Vagina (tissue), 2 donors: ENCODE data around the gene KRTAP22-1. TPM values are rescaled to one million over a fixed set of nuclear protein-coding genes. Genes with fewer than 3 reads are reported as not detected.

ENCODE experiments used
- DNase-seq, 2 donors: peaks; one replicate each; pipeline ENCODE4 v3.0.0-alpha.2; 2017; ENCODE audit errors: extremely low spot score in 2 of 2
- H3K27ac ChIP-seq: fragments of 200-600 bp; sonication (generic); one replicate; pipeline ENCODE4 v1.5.1; 2019
- H3K27me3 ChIP-seq: fragments of 200-600 bp; sonication (generic); one replicate; pipeline ENCODE4 v1.5.1; 2019
- H3K36me3 ChIP-seq, 2 donors: fragments of 200-600 bp; sonication (generic); one replicate each; pipeline ENCODE4 v1.5.1; 2017 to 2019
- H3K4me1 ChIP-seq: fragments of 200-600 bp; sonication (generic); one replicate; pipeline ENCODE4 v1.5.1; 2019
- H3K4me3 ChIP-seq, 2 donors: fragments of 200-600 bp; sonication (generic); 1 replicate in 1 of 2; 2 replicates in 1 of 2; pipeline ENCODE4 v1.5.1; 2016 to 2019
- H3K9me3 ChIP-seq: fragments of 200-600 bp; sonication (generic); one replicate; pipeline ENCODE4 v1.5.1; 2019
- POLR2A ChIP-seq, 2 donors: fragments of 450-650 bp; IDR thresholded peaks; one replicate each; pipeline ENCODE4 v1.6.1; 2017; ENCODE audit warnings: antibody characterized with exemption in 2 of 2, mild to moderate bottlenecking in 2 of 2, moderate library complexity in 2 of 2
- POLR2AphosphoS5 ChIP-seq, 2 donors: sonication (generic); formaldehyde crosslinking; IDR thresholded peaks; one replicate each; pipeline ENCODE4 v1.9.0; 2017; ENCODE audit warnings: antibody characterized with exemption in 2 of 2, mild to moderate bottlenecking in 2 of 2, low read depth in 1 of 2; ENCODE audit not compliant: insufficient read depth in 1 of 2
- intact Hi-C: fragments of 100-400 bp; cut with DNase I; formaldehyde crosslinking; loops from one replicate; pipeline ENCODE4 v1.15.1; 2023
- total RNA-seq: library from RNA; depleted of rRNA; stranded (reverse); fragments of >200 nt; gene quantifications from one replicate; pipeline ENCODE4 v1.2.3, GENCODE V29; 2016
- TF ChIP-seq, protein P1 (sequence below), 3 experiments: fragments of 450-650 bp in 2 of 3; fragments of 200-600 bp in 1 of 3; sonication (generic) in 1 of 3; IDR thresholded peaks; one replicate each; pipeline ENCODE4 v1.5.1; 2017 to 2019; ENCODE audit warnings: antibody characterized with exemption in 3 of 3, mild to moderate bottlenecking in 2 of 3, moderate library complexity in 2 of 3

The KRTAP22-1 gene
- not detected for total RNA-seq

DNA sequence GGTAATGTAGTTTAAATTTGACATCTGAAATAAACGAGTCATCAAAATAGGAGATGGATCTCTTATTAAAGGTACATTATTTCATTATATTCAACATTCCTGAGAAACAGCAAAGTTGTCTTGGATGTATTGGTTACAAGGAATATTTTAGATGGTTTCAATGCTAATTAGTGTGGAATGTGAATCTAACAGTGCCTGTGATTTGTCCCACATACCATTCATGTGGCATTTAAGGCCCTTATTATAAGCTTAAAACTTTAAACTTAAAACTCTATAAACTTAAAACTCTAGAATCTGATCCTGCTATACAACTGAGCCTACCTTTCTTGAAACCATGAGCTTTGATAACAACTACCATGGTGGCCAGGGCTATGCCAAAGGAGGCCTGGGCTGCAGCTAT lies at the start of gene KRTAP22-1:
TSS of gene KRTAP22-1 (plus strand) at position 301 of the 400 bp plus-strand sequence.
- no peak for DNase-seq
- TF ChIP-seq, protein P1, sequence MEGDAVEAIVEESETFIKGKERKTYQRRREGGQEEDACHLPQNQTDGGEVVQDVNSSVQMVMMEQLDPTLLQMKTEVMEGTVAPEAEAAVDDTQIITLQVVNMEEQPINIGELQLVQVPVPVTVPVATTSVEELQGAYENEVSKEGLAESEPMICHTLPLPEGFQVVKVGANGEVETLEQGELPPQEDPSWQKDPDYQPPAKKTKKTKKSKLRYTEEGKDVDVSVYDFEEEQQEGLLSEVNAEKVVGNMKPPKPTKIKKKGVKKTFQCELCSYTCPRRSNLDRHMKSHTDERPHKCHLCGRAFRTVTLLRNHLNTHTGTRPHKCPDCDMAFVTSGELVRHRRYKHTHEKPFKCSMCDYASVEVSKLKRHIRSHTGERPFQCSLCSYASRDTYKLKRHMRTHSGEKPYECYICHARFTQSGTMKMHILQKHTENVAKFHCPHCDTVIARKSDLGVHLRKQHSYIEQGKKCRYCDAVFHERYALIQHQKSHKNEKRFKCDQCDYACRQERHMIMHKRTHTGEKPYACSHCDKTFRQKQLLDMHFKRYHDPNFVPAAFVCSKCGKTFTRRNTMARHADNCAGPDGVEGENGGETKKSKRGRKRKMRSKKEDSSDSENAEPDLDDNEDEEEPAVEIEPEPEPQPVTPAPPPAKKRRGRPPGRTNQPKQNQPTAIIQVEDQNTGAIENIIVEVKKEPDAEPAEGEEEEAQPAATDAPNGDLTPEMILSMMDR (IDR thresholded peaks at IDR 0.05), result no peak
- TF ChIP-seq POLR2A (IDR thresholded peaks at IDR 0.05) (no peak), POLR2AphosphoS5 (IDR thresholded peaks at IDR 0.05; ENCODE audit: insufficient read depth in 1 of 2, low read depth in 1 of 2) (no peak)
- Histone ChIP-seq H3K4me1 (no peaks in the 10 kb centered on the region), H3K27me3 (no peaks in the 10 kb centered on the region), H3K9me3 (no peaks in the 10 kb centered on the region), H3K27ac (no peak within 1 kb of the TSS), H3K36me3 (no peaks in the 10 kb centered on the region), H3K4me3 (no peak within 1 kb of the TSS)
- intact Hi-C loops, result no loop called here

DNA sequence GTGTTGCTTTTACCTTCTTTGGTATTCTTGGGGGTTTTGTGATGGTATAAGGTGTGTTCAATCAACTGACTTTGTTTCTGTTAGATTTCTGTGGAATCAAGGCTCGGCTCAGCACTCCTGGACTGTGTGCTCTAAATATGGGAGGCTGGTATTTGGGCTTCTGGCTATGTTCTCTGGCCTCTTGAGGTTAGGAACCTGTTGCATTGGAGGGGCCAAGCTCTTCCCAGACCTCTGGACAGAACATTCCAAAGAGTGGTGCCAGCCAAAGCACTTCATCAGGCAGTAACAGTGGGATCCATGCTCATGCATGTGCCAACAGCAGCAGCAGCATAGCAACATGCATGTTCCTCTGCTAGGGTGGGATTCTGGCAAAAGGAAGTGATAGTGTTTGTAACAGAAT lies 48.1 kb upstream of the KRTAP22-1 start:
- Histone ChIP-seq H3K27me3 (no peaks in the 10 kb centered on the region), H3K27ac (no peak overlapping the region), H3K4me1 (no peaks in the 10 kb centered on the region), H3K4me3 (no peak overlapping the region), H3K36me3 (no peaks in the 10 kb centered on the region), H3K9me3 (no peaks in the 10 kb centered on the region)
- DNase-seq, result no peak
- intact Hi-C loops, result no loop called here
- TF ChIP-seq POLR2AphosphoS5 (IDR thresholded peaks at IDR 0.05; ENCODE audit: insufficient read depth in 1 of 2, low read depth in 1 of 2), result no peak
- TF ChIP-seq, protein P1 (IDR thresholded peaks at IDR 0.05), result no peak
- TF ChIP-seq POLR2A (IDR thresholded peaks at IDR 0.05), result no peak

DNA sequence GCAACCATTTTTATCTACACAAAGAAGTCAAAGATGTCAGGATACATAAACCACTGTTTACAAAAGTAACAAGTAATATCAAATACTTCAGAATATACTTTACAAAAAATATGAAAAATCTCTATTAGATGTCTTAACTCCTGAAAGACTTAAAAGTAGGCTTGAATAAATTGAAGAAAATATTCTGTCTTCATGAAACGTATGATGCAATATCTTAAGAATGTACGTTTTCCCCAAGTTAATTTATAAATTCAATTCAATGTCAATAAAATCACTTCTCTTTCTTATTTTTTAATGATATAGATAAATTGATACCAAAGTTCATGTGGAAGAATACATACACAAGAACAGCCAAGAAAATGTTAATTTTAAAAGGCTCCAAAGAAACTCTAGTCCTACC lies 45.8 kb upstream of the KRTAP22-1 start:
- Histone ChIP-seq H3K36me3 (no peaks in the 10 kb centered on the region), H3K4me3 (no peak overlapping the region), H3K9me3 (no peaks in the 10 kb centered on the region), H3K27ac (no peak overlapping the region), H3K27me3 (no peaks in the 10 kb centered on the region), H3K4me1 (no peaks in the 10 kb centered on the region)
- TF ChIP-seq POLR2A (IDR thresholded peaks at IDR 0.05) (no peak), POLR2AphosphoS5 (IDR thresholded peaks at IDR 0.05; ENCODE audit: insufficient read depth in 1 of 2, low read depth in 1 of 2) (no peak)
- TF ChIP-seq, protein P1 (IDR thresholded peaks at IDR 0.05), result no peak
- DNase-seq, result no peak
- intact Hi-C loops, result no loop called here

DNA sequence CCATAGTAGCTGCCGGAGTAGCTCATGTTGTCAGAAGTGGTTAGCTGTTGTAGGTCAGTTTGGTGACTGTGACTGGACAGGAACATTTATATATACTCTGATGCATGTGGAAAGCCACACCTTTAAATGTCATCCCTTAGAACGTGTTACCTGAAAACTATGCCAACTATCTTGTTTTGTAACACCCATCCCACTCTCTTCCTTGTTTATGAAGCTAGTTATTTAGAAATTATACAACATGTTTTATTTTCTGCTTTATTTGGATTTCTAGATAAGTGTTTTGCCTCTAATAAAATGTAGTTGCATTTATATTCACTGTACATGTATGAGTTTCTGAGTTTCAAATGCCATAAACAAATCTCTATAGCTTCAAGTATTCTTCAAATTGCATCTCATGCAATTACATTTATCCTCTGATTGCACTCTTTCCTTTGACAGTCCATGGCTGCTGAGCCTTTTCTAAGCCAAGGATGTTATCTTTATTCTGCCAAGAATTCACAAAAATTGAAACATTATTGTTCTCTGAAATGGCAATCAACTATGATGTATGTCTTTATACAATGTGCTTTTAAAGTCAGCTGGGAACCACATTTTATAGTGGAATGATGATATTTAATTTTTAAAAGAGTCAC lies 39.5 kb upstream of the KRTAP22-1 start, which contains the start of gene KRTAP19-7:
TSS of gene KRTAP19-7 (minus strand) at position 51 of the 632 bp plus-strand sequence. CDS start at position 26, 25 bp downstream.
- intact Hi-C loops, result no loop called here
- Histone ChIP-seq H3K36me3 (no peaks in the 10 kb centered on the region), H3K4me3 (no peak within 1 kb of the TSS), H3K27me3 (no peaks in the 10 kb centered on the region), H3K4me1 (no peaks in the 10 kb centered on the region), H3K27ac (no peak within 1 kb of the TSS), H3K9me3 (no peaks in the 10 kb centered on the region)
- TF ChIP-seq, protein P1 (IDR thresholded peaks at IDR 0.05), result no peak
- DNase-seq, result no peak

DNA sequence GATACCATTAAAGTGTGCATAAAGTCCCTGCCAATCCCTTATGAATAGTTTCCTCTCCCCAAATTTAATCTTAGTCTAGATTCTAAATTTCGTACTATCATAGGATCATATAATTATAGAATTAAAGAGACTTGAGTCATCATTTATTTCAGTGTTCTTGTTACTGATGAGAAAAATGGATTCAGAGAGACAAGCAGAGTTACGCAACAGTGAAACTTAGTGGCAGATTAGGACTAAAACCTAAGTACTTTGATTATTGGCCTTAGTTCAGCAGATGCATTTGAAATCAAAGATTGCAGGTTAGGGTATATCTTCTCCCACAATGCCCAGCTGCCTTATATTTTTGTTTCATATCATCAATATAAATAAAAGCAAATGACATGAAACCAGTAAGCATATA lies 38.9 kb upstream of the KRTAP22-1 start:
- H3K9me3 ChIP-seq, result no peaks in the 10 kb centered on the region
- DNase-seq, result no peak
- no peak overlapping the region for H3K27ac ChIP-seq
- H3K4me1 ChIP-seq, result no peaks in the 10 kb centered on the region
- H3K27me3 ChIP-seq, result no peaks in the 10 kb centered on the region
- intact Hi-C loops, result no loop called here
- no peak overlapping the region for H3K4me3 ChIP-seq
- TF ChIP-seq, protein P1 (IDR thresholded peaks at IDR 0.05), result no peak
- TF ChIP-seq POLR2A (IDR thresholded peaks at IDR 0.05) (no peak), POLR2AphosphoS5 (IDR thresholded peaks at IDR 0.05; ENCODE audit: insufficient read depth in 1 of 2, low read depth in 1 of 2) (no peak)
- H3K36me3 ChIP-seq, result no peaks in the 10 kb centered on the region
